H1 (cell line): ENCODE measurements around the gene GPR137. TPM values are rescaled to one million over a fixed set of nuclear protein-coding genes. Genes with fewer than 3 reads are reported as not detected.

Experiments
- BCL11A ChIP-seq, 2 experiments: IDR thresholded peaks; one replicate each; pipeline ENCODE4 v1.6.1; 2011; ENCODE audit warnings: low read depth in 2 of 2, low read length in 2 of 2, mild to moderate bottlenecking in 2 of 2
- CEBPB ChIP-seq: IDR thresholded peaks from 2 replicates; pipeline ENCODE4 v1.6.1; 2012; ENCODE audit warnings: low read depth, low read length
- CTCF ChIP-seq, 3 experiments: IDR thresholded peaks; 1 replicate in 2 of 3; 2 replicates in 1 of 3; pipeline versions ENCODE4 v1.5.1 to v1.6.1; 2011; ENCODE audit warnings: low read length in 3 of 3, mild to moderate bottlenecking in 3 of 3, inconsistent platforms in 2 of 3, low read depth in 1 of 3, moderate library complexity in 1 of 3; ENCODE audit not compliant: insufficient read depth in 1 of 3; ENCODE audit errors: control extremely low read depth in 1 of 3
- EGR1 ChIP-seq: IDR thresholded peaks from 2 replicates; pipeline ENCODE4 v1.6.1; 2011; ENCODE audit warnings: low read depth, low read length, borderline replicate concordance
- EP300 ChIP-seq, 2 experiments: IDR thresholded peaks; 1 replicate in 1 of 2; 2 replicates in 1 of 2; pipeline ENCODE4 v1.6.1; 2011 to 2012; ENCODE audit warnings: low read depth in 2 of 2, low read length in 2 of 2, mild to moderate bottlenecking in 2 of 2, borderline replicate concordance in 1 of 2, inconsistent platforms in 1 of 2, moderate library complexity in 1 of 2
- EZH2 ChIP-seq: fragments of 200-600 bp; sonication (generic); IDR thresholded peaks from 2 replicates; pipeline ENCODE4 v1.7.1; 2012; ENCODE audit warnings: low read depth, mild to moderate bottlenecking, moderate library complexity, low read length, inconsistent platforms; ENCODE audit not compliant: severe bottlenecking
- GTF2F1 ChIP-seq: IDR thresholded peaks from 2 replicates; pipeline ENCODE4 v1.6.1; 2012; ENCODE audit warnings: low read depth, low read length, improper control_type of control experiment, borderline replicate concordance
- JUND ChIP-seq: IDR thresholded peaks from 2 replicates; pipeline ENCODE4 v1.6.1; 2011; ENCODE audit warnings: mild to moderate bottlenecking, improper control_type of control experiment, low read length
- KDM5A ChIP-seq: fragments of 200-600 bp; IDR thresholded peaks from 2 replicates; pipeline ENCODE4 v1.7.1; 2012; ENCODE audit warnings: mild to moderate bottlenecking, low read length, inconsistent platforms, mixed read lengths
- NANOG ChIP-seq: IDR thresholded peaks from 2 replicates; pipeline ENCODE4 v1.6.1; 2011; ENCODE audit warnings: low read length, low read depth, mild to moderate bottlenecking, inconsistent platforms; ENCODE audit not compliant: insufficient read depth, poor library complexity, severe bottlenecking
- PHF8 ChIP-seq: fragments of 200-600 bp; sonication (generic); conservative IDR thresholded peaks from 2 replicates; pipeline ENCODE4 v1.7.1; 2012; ENCODE audit warnings: low read depth, mild to moderate bottlenecking, inconsistent platforms, low read length, moderate library complexity
- RAD21 ChIP-seq, 2 experiments: IDR thresholded peaks in 1 of 2; conservative IDR thresholded peaks in 1 of 2; 2 replicates each; pipeline ENCODE4 v1.6.1; 2011; ENCODE audit warnings: low read depth in 2 of 2, low read length in 2 of 2, improper control_type of control experiment in 1 of 2, inconsistent platforms in 1 of 2, mild to moderate bottlenecking in 1 of 2, moderate library complexity in 1 of 2
- RNF2 ChIP-seq: fragments of 200-900, 300-1000 bp; sonication (generic); IDR thresholded peaks from 2 replicates; pipeline ENCODE4 v1.7.1; 2016; ENCODE audit warnings: borderline replicate concordance, low read depth, mild to moderate bottlenecking, antibody characterized with exemption, low read length; ENCODE audit not compliant: poor library complexity, severe bottlenecking; ENCODE audit errors: missing control alignments
- RXRA ChIP-seq: IDR thresholded peaks from 2 replicates; pipeline ENCODE4 v1.6.1; 2011; ENCODE audit warnings: low read depth, mild to moderate bottlenecking, low read length, moderate library complexity; ENCODE audit not compliant: insufficient read depth
- SP4 ChIP-seq: IDR thresholded peaks from 2 replicates; pipeline ENCODE4 v1.6.1; 2012; ENCODE audit warnings: low read length, inconsistent platforms
- TAF1 ChIP-seq: IDR thresholded peaks from 2 replicates; pipeline ENCODE4 v1.6.1; 2011; ENCODE audit warnings: mild to moderate bottlenecking, low read depth, low read length
- TCF12 ChIP-seq: IDR thresholded peaks from 2 replicates; pipeline ENCODE4 v1.6.1; 2011; ENCODE audit warnings: low read depth, mild to moderate bottlenecking, low read length
- polyA plus RNA-seq, 7 experiments: library from polyadenylated mRNA; depleted of rRNA in 3 of 7; stranded (reverse) in 5 of 7; unstranded in 2 of 7; fragments of >200 nt in 5 of 7; fragments of 200-250 nt in 2 of 7; gene quantifications; 1 replicate in 5 of 7; 2 replicates in 1 of 7; 4 replicates in 1 of 7; pipeline versions ENCODE4 v1.2.1 to v1.2.3, GENCODE V29; 2011 to 2013; ENCODE audit warnings: missing spikeins in 2 of 7, mixed read lengths in 2 of 7
- total RNA-seq: library from RNA; stranded (reverse); fragmentation: NEBNext Ultra II Directional; extraction: Animal tissue kit (Norgen Biotek cat#: 25700); gene quantifications from 2 replicates; pipeline ENCODE4 v1.2.1, GENCODE V29; 2021

GPR137 gene
- total and polyA plus RNA-seq, 2 of the 8 experiments (the other 6 are each of a cell fraction or from before 2014, with no cell fraction given): 36.2 to 37.8 TPM

GRCh38 chr11:64317325-64317960, 31.8 kb downstream of the GPR137 start, which contains the start of gene TRMT112 (continued):
- TF ChIP-seq RNF2 (no peak), EZH2 (no peak), KDM5A (peak; percentile 39; the same call in 1 of the 2 replicates), CTCF (IDR thresholded peaks at IDR 0.05; ENCODE audit: control extremely low read depth in 1 of 3, insufficient read depth in 1 of 3, low read depth in 1 of 3, low read length in 3 of 3) (no peak), GTF2F1 (peak; percentile 53; the same call in 1 of the 2 replicates), RXRA (no peak), CEBPB (no peak), BCL11A (IDR thresholded peaks at IDR 0.05; ENCODE audit: low read depth in 2 of 2, low read length in 2 of 2) (no peak), SP4 (no peak), EGR1 (no peak; the same call in 1 of the 2 replicates), RAD21 (IDR thresholded peaks at IDR 0.05 in 1 of 2, conservative IDR thresholded peaks at IDR 0.05 in 1 of 2; ENCODE audit: low read depth in 2 of 2, low read length in 2 of 2) (no peak), PHF8 (peak; percentile 86), JUND (no peak), NANOG (no peak), TCF12 (no peak), EP300 (IDR thresholded peaks at IDR 0.05; ENCODE audit: borderline replicate concordance in 1 of 2, low read depth in 2 of 2, low read length in 2 of 2) (no peak), TAF1 (peak; percentile 67; the same call in 1 of the 2 replicates)
